HEK293 (cell line): Measurements from ENCODE around the gene HMGN2.
A peak's percentile ranks its signal among the peaks of the same experiment; 100 is the strongest.
"Not testable (repeated sequence)": the region's sequence is repeated elsewhere in the genome, so short reads cannot be mapped to it uniquely, and the experiment has no call there.

Source experiments
- CTCF ChIA-PET: fragments of 350-600 bp; formaldehyde crosslinking; extraction: SDS; loops from one replicate; lab custom pipeline; 2021; ENCODE audit warnings: antibody characterized with exemption; lab: Yijun Ruan, JAX
- POLR2A ChIA-PET: fragments of 300-600 bp; formaldehyde crosslinking; extraction: SDS; loops from one replicate; lab custom pipeline; 2020; ENCODE audit warnings: antibody characterized with exemption, inconsistent platforms; lab: Yijun Ruan, JAX
- H3K27ac ChIP-seq: fragments of 200-500 bp; sonication (Bioruptor generic); 2 replicates; pipeline ENCODE4 v1.5.1; 2014; ENCODE audit warnings: low read depth, low read length, control low read depth, inconsistent platforms; ENCODE audit errors: extremely low read depth
- H3K36me3 ChIP-seq, 2 experiments: fragments of 200-500 bp in 1 of 2; sonication (Bioruptor generic) in 1 of 2; 1 replicate in 1 of 2; 2 replicates in 1 of 2; pipeline ENCODE4 v1.5.1; 2014 to 2017; ENCODE audit warnings: inconsistent platforms in 2 of 2, low read length in 2 of 2; ENCODE audit not compliant: control insufficient read depth in 2 of 2, insufficient read depth in 1 of 2
- H3K4me1 ChIP-seq: fragments of 200-500 bp; sonication (Bioruptor generic); 2 replicates; pipeline ENCODE4 v1.5.1; 2014; ENCODE audit warnings: mild to moderate bottlenecking, low read length, inconsistent platforms; ENCODE audit not compliant: control insufficient read depth, insufficient read depth
- H3K4me3 ChIP-seq: 2 replicates; pipeline ENCODE4 v1.5.1; 2011; ENCODE audit warnings: low read depth, mild to moderate bottlenecking, control low read depth, low read length, moderate library complexity
- H3K9me3 ChIP-seq: fragments of 200-500 bp; sonication (Bioruptor generic); 2 replicates; pipeline ENCODE4 v1.5.1; 2014; ENCODE audit warnings: low read depth, low read length, inconsistent platforms; ENCODE audit not compliant: control insufficient read depth, insufficient read depth
- FEZF1 ChIP-seq: fragments of 450-650 bp; formaldehyde crosslinking; IDR thresholded peaks from 2 replicates; pipeline ENCODE4 v1.5.1; 2016; ENCODE audit warnings: missing biosample characterization, missing genetic modification characterization
- GLIS1 ChIP-seq: fragments of 450-650 bp; formaldehyde crosslinking; IDR thresholded peaks from 2 replicates; pipeline ENCODE4 v1.5.1; 2016; ENCODE audit warnings: missing biosample characterization, missing genetic modification characterization
- ZBTB21 ChIP-seq: fragments of 450-650 bp; formaldehyde crosslinking; IDR thresholded peaks from 2 replicates; pipeline ENCODE4 v1.5.1; 2017; ENCODE audit warnings: missing biosample characterization, missing genetic modification characterization
- ZNF121 ChIP-seq: fragments of 450-650 bp; formaldehyde crosslinking; IDR thresholded peaks from 2 replicates; pipeline ENCODE4 v1.5.1; 2016; ENCODE audit warnings: missing biosample characterization, missing genetic modification characterization
- ZNF514 ChIP-seq: fragments of 450-650 bp; formaldehyde crosslinking; IDR thresholded peaks from 2 replicates; pipeline ENCODE4 v1.5.1; 2016; ENCODE audit warnings: missing biosample characterization, missing genetic modification characterization
- ZNF521 ChIP-seq: fragments of 450-650 bp; formaldehyde crosslinking; IDR thresholded peaks from 2 replicates; pipeline ENCODE4 v1.5.1; 2017; ENCODE audit warnings: missing biosample characterization, mild to moderate bottlenecking, missing genetic modification characterization
- TF ChIP-seq, protein P1 (sequence below): fragments of 450-650 bp; formaldehyde crosslinking; IDR thresholded peaks from 2 replicates; pipeline ENCODE4 v1.5.1; 2016; ENCODE audit warnings: missing biosample characterization, missing genetic modification characterization
- TF ChIP-seq, protein P2 (sequence below): fragments of 450-650 bp; formaldehyde crosslinking; IDR thresholded peaks from 2 replicates; pipeline ENCODE4 v1.5.1; 2016; ENCODE audit warnings: missing biosample characterization, missing genetic modification characterization, low read depth
- TF ChIP-seq, protein P3 (sequence below): fragments of 450-650 bp; formaldehyde crosslinking; IDR thresholded peaks from 2 replicates; pipeline ENCODE4 v1.5.1; 2017; ENCODE audit warnings: missing biosample characterization, missing genetic modification characterization
- TF ChIP-seq, protein P4 (sequence below): fragments of 450-650 bp; formaldehyde crosslinking; IDR thresholded peaks from 2 replicates; pipeline ENCODE4 v1.5.1; 2016; ENCODE audit warnings: missing biosample characterization, missing genetic modification characterization, low read depth

HMGN2 gene

DNA sequence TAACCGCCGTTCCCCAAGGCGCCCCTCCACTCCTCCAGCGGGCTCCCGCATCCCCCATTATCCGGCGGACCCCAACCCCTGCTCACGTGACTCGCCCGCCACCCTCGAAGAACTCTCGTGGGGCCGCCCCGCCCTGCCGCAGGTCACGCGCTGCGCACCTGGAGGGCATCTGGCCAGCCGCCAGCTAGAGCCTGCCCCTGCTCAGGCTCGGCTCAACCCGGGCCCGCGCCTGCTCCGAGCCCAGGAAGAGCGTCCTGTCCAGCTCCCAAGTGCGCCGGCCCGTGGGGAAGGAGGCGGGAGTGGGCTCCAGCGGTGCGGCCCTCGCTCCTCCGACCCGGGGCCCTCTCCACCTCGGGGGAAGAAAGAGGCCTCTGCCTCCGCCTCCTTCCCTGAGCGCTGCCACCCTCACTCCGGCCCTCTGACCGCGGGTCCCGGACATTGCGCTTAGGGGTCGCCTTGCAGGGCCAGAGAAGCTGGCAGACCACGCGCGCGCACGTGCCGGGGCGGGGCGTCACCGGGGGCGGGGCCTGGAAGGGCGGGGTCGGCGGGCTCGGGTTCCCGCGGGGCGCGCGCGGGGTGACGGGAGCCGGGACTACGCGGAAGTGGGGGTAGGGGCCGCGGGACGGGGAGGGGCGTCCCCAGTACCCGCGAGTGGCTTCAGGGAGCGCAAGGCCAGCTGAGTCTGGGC, 28.4 kb downstream of the HMGN2 start (continued):
- TF ChIP-seq, protein P1, sequence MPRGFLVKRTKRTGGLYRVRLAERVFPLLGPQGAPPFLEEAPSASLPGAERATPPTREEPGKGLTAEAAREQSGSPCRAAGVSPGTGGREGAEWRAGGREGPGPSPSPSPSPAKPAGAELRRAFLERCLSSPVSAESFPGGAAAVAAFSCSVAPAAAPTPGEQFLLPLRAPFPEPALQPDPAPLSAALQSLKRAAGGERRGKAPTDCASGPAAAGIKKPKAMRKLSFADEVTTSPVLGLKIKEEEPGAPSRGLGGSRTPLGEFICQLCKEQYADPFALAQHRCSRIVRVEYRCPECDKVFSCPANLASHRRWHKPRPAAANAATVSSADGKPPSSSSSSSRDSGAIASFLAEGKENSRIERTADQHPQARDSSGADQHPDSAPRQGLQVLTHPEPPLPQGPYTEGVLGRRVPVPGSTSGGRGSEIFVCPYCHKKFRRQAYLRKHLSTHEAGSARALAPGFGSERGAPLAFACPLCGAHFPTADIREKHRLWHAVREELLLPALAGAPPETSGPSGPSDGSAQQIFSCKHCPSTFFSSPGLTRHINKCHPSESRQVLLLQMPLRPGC (tag by site-specific recombination), result peak; percentile 47; the same call in 1 of the 2 replicates
- TF ChIP-seq ZNF521 (tag by site-specific recombination), result no peak
- TF ChIP-seq, protein P2, sequence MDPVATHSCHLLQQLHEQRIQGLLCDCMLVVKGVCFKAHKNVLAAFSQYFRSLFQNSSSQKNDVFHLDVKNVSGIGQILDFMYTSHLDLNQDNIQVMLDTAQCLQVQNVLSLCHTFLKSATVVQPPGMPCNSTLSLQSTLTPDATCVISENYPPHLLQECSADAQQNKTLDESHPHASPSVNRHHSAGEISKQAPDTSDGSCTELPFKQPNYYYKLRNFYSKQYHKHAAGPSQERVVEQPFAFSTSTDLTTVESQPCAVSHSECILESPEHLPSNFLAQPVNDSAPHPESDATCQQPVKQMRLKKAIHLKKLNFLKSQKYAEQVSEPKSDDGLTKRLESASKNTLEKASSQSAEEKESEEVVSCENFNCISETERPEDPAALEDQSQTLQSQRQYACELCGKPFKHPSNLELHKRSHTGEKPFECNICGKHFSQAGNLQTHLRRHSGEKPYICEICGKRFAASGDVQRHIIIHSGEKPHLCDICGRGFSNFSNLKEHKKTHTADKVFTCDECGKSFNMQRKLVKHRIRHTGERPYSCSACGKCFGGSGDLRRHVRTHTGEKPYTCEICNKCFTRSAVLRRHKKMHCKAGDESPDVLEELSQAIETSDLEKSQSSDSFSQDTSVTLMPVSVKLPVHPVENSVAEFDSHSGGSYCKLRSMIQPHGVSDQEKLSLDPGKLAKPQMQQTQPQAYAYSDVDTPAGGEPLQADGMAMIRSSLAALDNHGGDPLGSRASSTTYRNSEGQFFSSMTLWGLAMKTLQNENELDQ, result no peak
- no peak for TF ChIP-seq ZNF514 (tag by site-specific recombination)
- TF ChIP-seq, protein P3, sequence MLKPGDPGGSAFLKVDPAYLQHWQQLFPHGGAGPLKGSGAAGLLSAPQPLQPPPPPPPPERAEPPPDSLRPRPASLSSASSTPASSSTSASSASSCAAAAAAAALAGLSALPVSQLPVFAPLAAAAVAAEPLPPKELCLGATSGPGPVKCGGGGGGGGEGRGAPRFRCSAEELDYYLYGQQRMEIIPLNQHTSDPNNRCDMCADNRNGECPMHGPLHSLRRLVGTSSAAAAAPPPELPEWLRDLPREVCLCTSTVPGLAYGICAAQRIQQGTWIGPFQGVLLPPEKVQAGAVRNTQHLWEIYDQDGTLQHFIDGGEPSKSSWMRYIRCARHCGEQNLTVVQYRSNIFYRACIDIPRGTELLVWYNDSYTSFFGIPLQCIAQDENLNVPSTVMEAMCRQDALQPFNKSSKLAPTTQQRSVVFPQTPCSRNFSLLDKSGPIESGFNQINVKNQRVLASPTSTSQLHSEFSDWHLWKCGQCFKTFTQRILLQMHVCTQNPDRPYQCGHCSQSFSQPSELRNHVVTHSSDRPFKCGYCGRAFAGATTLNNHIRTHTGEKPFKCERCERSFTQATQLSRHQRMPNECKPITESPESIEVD (tag by site-specific recombination), result no peak
- TF ChIP-seq FEZF1, result no peak; the same call in 1 of the 2 replicates
- TF ChIP-seq, protein P4, sequence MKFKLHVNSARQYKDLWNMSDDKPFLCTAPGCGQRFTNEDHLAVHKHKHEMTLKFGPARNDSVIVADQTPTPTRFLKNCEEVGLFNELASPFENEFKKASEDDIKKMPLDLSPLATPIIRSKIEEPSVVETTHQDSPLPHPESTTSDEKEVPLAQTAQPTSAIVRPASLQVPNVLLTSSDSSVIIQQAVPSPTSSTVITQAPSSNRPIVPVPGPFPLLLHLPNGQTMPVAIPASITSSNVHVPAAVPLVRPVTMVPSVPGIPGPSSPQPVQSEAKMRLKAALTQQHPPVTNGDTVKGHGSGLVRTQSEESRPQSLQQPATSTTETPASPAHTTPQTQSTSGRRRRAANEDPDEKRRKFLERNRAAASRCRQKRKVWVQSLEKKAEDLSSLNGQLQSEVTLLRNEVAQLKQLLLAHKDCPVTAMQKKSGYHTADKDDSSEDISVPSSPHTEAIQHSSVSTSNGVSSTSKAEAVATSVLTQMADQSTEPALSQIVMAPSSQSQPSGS (tag by site-specific recombination), result no peak
- 0 out of 2 replicates have a peak, but pooled peaks have one; percentile 12 for TF ChIP-seq ZBTB21 (tag by site-specific recombination)

DNA sequence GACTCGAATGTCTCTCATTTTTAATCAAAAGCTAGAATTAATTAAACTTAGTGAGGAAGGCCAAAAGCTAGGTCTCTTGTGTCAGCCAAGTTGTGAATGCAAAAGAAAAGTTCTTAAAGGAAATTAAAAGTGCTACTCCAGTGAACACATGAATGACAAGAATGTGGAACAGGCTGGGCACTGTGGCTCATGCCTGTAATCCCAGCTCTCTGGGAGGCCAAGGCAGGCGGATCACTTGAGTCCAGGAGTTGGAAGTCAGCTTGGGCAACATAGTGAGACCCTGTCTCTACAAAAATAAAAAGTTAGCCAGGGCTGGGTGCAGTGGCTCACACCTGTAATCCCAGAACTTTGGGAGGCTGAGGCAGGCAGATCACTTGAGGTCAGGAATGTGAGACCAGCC, 38.5 kb downstream of the HMGN2 start:
- H3K4me3 ChIP-seq, POLR2A ChIA-PET, H3K4me1 ChIP-seq, H3K27ac ChIP-seq, H3K9me3 ChIP-seq: not testable (repeated sequence)
- CTCF ChIA-PET, result interaction anchor here (0.6 to 1.5 kb wide), 2 partner anchors 9 to 10 kb away, joined by 3 to 6 read pairs; no protein-coding TSS in a partner anchor
- TF ChIP-seq GLIS1 (tag by site-specific recombination), result 0 out of 2 replicates have a peak, but pooled peaks have one; percentile 23
- 0 out of 2 replicates have a peak, but pooled peaks have one; percentile 31 for TF ChIP-seq ZNF121
- TF ChIP-seq, all 188 proteins: peak for 2; not testable (repeated sequence) for 186
- H3K36me3 ChIP-seq, result not testable (repeated sequence)

DNA sequence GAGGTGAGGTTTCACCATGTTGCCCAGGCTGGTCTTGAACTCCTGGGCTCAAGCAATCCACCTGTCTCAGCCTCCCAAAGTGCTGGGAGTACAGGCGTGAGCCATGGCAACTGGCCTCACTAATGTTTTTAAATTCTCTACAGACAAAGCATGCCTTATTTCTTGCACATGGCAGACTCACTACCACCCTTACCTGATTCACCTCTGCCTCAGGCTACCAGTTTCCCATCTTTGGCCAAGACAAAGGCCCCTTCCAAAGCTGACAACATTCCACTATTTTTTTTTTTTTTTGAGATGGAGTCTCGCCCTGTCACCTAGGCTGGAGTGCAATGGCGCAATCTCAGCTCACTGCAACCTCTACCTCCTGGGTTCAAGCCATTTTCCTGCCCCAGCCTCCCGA, 43.6 kb downstream of the HMGN2 start:
- ChIA-PET POLR2A (interaction anchor here (0.7 kb wide), 1 partner anchor 1595 kb away, joined by 3 read pairs; no protein-coding TSS in a partner anchor), CTCF (interaction anchor here (1.0 kb wide), 1 partner anchor 15 kb away, joined by 3 read pairs; no protein-coding TSS in a partner anchor)
- H3K27ac ChIP-seq, H3K36me3 ChIP-seq, H3K4me1 ChIP-seq, H3K9me3 ChIP-seq, H3K4me3 ChIP-seq: not testable (repeated sequence)
